Uterus (tissue), 4 donors: Measurements from ENCODE around the gene C14orf119. TPM values are rescaled to one million over a fixed set of nuclear protein-coding genes. Genes with fewer than 3 reads are reported as not detected.
A peak's percentile ranks its signal among the peaks of the same experiment; 100 is the strongest.

Experiments used
- DNase-seq, 2 donors: peaks; one replicate each; pipeline ENCODE4 v3.0.0-alpha.2; 2019 to 2020
- H3K27ac ChIP-seq, 2 donors: fragments of 200-600 bp; sonication (generic); 1 replicate in 1 of 2; 2 replicates in 1 of 2; pipeline ENCODE4 v1.5.1; 2016 to 2018
- H3K27me3 ChIP-seq, 2 donors: fragments of 200-600 bp; sonication (generic); one replicate each; pipeline ENCODE4 v1.5.1; 2018 to 2019; ENCODE audit warnings: control low read depth in 1 of 2
- H3K36me3 ChIP-seq, 2 donors: fragments of 200-600 bp; sonication (generic); one replicate each; pipeline ENCODE4 v1.5.1; 2019; ENCODE audit warnings: control low read depth in 1 of 2
- H3K4me1 ChIP-seq, 2 donors: fragments of 200-600 bp; sonication (generic); one replicate each; pipeline ENCODE4 v1.5.1; 2018 to 2019; ENCODE audit warnings: control low read depth in 1 of 2
- H3K4me3 ChIP-seq, 2 donors: fragments of 200-600 bp; sonication (generic); 1 replicate in 1 of 2; 2 replicates in 1 of 2; pipeline ENCODE4 v1.5.1; 2018 to 2019; ENCODE audit warnings: mild to moderate bottlenecking in 1 of 2
- H3K9me3 ChIP-seq, 2 donors: fragments of 200-600 bp; sonication (generic); one replicate each; pipeline ENCODE4 v1.5.1; 2019; ENCODE audit warnings: control low read depth in 1 of 2
- POLR2A ChIP-seq, 2 donors: fragments of 450-650 bp; IDR thresholded peaks; one replicate each; pipeline ENCODE4 v1.6.1; 2016; ENCODE audit warnings: antibody characterized with exemption in 2 of 2, mild to moderate bottlenecking in 1 of 2, moderate library complexity in 1 of 2
- intact Hi-C: fragments of 100-400 bp; cut with DNase I; formaldehyde crosslinking; loops from one replicate; pipeline ENCODE4 v1.15.1; 2023; ENCODE audit warnings: low total_unique reads
- total RNA-seq, 4 donors: library from RNA; depleted of rRNA in 3 of 4; stranded (reverse); fragments of >200 nt in 3 of 4; gene quantifications; one replicate each; pipeline versions ENCODE4 v1.1.0 to v1.2.4, GENCODE V29; 2014 to 2023
- TF ChIP-seq, protein P1 (sequence below), 4 experiments: fragments of 200-600 bp in 2 of 4; fragments of 450-650 bp in 2 of 4; sonication (generic) in 2 of 4; IDR thresholded peaks; one replicate each; pipeline ENCODE4 v1.5.1; 2016 to 2019; ENCODE audit warnings: antibody characterized with exemption in 4 of 4, mild to moderate bottlenecking in 2 of 4, moderate library complexity in 1 of 4
- donor health status: DM: yes; HTN: yes; CAD: no.

C14orf119 gene
- total RNA-seq, 4 donors from 2014 or later = 12.3 to 41.6 (median 26.7) TPM

DNA sequence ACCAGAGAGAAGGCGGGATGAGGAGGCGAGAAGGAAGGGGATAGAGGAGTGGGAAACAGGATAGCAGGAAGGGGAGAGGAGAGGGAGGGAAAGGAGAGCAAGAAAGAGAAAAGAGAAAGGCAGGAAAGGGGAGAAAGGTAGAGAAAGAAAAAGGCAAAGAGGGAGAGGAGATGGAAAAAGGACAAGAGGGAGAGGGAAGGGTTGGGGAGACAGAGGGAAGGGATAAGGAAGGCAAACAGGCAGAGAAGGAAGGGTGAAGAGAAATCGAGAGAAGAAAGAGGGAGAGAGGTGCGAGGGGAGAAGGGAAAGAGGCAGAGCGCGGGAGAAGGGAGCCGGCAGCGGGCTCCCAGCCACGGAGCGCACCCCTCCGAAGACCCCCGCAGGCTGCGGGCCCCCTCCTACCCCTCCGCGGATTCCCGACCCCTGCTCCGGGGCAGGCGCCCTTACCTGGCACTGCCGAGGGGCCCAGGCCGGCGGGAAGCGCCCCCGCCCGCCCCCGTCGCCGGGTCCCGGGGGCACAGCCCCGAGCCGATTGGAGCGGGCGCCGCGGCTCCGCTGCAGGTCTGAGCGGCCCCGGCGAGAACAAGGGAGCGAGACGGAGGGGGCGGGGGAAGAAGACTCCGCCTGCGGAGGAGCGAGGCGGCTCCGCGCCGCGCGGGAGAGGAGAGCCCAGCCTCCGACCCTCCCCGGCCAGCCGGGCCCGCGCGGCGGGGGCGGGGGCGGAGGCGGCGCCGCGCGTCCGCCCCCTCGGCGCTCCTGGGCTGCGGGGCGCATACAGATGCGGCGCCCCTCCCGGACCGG lies 38.1 kb upstream of the C14orf119 start, which contains the start of gene CDH24:
Gene CDH24, minus strand, starts transcription at position 565 of the 801 bp plus-strand sequence. CDS start 1,787 bp downstream, outside the sequence.
- H3K27me3 ChIP-seq = no peaks in the 10 kb centered on the region
- peak within 1 kb of the TSS; percentile 58 to 65 for H3K4me3 ChIP-seq
- TF ChIP-seq, protein P1, sequence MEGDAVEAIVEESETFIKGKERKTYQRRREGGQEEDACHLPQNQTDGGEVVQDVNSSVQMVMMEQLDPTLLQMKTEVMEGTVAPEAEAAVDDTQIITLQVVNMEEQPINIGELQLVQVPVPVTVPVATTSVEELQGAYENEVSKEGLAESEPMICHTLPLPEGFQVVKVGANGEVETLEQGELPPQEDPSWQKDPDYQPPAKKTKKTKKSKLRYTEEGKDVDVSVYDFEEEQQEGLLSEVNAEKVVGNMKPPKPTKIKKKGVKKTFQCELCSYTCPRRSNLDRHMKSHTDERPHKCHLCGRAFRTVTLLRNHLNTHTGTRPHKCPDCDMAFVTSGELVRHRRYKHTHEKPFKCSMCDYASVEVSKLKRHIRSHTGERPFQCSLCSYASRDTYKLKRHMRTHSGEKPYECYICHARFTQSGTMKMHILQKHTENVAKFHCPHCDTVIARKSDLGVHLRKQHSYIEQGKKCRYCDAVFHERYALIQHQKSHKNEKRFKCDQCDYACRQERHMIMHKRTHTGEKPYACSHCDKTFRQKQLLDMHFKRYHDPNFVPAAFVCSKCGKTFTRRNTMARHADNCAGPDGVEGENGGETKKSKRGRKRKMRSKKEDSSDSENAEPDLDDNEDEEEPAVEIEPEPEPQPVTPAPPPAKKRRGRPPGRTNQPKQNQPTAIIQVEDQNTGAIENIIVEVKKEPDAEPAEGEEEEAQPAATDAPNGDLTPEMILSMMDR (IDR thresholded peaks at IDR 0.05) = no peak
- peak in 1 of 2 donors; percentile 60 for TF ChIP-seq POLR2A (IDR thresholded peaks at IDR 0.05)
- no peaks in the 10 kb centered on the region for H3K9me3 ChIP-seq
- no peaks in the 10 kb centered on the region for H3K36me3 ChIP-seq
- H3K27ac ChIP-seq = peak within 1 kb of the TSS; percentile 86 to 92
- intact Hi-C loops = loop anchor here (5.0 kb wide), 1 partner anchor 70 kb away; no protein-coding TSS in a partner anchor
- H3K4me1 ChIP-seq = no peaks in the 10 kb centered on the region
- peak; percentile 78 to 82 for DNase-seq

DNA sequence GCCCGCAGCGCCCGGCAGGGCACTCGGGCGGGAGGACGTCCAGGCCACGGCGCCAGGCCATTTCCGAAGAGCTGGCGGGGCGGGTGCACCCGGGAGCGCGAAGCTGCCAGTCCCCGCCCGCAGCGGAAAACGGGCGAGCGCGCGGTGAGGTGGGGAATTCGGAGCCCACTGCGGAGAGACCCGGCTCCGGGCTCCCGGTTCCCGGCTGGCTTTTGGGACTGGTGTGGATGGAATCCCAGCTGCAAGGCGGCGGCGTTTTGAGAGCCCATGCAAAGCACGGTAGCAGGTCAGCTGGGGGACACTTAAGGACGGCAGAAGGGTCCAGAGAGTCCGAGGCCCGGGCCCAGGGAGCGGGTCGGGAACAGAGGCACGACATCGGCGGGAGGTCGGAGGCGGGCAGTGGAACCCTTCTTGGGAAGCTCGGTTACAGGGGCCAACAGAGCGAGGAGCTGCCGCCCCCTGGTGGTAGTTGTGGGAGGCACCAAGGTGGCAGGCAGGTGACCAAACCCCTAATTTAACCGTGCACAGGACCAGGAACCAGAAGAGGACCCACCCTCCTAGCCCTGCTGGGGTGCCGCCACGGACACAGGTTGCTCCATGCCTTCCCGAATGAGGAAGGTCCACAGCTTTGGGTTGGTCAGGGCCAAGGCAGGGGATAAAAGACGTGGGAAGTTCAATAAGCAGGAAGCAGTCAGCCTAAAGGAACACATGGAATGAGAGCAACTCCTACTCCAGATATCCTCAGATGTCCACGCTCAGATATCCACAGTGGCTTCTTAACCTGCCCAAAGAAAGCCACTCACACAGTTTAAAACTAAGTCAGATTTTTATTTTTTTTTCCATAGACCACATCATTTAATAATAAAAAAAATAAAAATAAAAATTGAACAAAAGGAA lies 37.3 kb upstream of the C14orf119 start:
- TF ChIP-seq, protein P1 (IDR thresholded peaks at IDR 0.05) = peak; percentile 92 to 97 (median 94)
- TF ChIP-seq POLR2A (IDR thresholded peaks at IDR 0.05) = no peak
- intact Hi-C loops = loop anchor here (5.0 kb wide), 1 partner anchor 71 kb away; no protein-coding TSS in a partner anchor
- peak; percentile 89 for DNase-seq
- H3K4me1 ChIP-seq = no peaks in the 10 kb centered on the region
- H3K27ac ChIP-seq = peak overlapping the region; percentile 86 to 92
- no peaks in the 10 kb centered on the region for H3K36me3 ChIP-seq
- H3K9me3 ChIP-seq = no peaks in the 10 kb centered on the region
- H3K27me3 ChIP-seq = no peaks in the 10 kb centered on the region
- H3K4me3 ChIP-seq = peak overlapping the region; percentile 58 to 65

DNA sequence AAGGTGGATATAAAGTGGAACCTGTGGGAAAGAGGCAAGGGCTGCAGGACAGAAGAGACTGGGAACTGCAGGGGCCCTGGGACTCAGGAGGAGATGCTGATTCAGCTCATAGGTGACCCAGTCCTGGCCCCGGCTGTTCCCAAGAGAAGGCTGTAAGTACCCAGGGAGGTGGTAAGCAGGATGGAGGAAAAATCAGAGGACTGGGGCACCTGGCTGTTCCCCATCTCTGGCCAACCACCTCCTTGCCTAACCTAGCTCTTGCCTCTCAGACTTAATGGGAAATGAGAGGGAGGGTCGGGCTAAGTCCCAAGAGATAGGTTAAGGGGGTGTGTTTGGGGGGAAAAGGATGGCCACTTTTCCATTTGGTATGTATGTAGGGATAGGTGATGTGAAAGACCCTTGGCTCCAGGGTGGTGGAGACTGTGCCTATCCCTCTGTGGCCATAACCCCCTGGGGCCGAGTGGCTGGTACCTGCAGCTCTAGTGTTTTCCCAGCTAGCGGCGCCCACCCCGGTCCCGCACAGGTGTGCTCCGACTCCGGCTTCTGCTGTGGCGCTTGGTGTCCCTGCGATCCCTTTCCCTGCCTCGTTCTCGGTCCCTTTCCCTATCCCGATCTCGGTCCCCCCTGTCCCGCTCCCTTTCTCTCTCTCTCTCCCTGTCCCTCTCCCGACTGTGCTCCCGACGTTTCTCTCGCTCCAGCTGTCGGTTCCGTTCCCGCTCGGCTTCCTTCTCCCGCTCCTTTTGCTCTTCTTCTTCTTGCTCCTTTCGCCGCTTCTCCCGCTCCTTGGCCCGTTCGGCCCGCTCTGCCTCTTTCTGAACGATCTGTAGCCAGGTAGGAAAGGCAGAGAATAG lies 36.4 kb upstream of the C14orf119 start:
- H3K9me3 ChIP-seq = no peaks in the 10 kb centered on the region
- TF ChIP-seq, protein P1 (IDR thresholded peaks at IDR 0.05) = no peak
- TF ChIP-seq POLR2A (IDR thresholded peaks at IDR 0.05) = no peak
- intact Hi-C loops = loop anchor here (5.0 kb wide), 1 partner anchor 72 kb away; no protein-coding TSS in a partner anchor
- H3K4me1 ChIP-seq = no peaks in the 10 kb centered on the region
- DNase-seq = no peak
- H3K27me3 ChIP-seq = no peaks in the 10 kb centered on the region
- no peak overlapping the region for H3K4me3 ChIP-seq
- H3K36me3 ChIP-seq = no peaks in the 10 kb centered on the region
- H3K27ac ChIP-seq = peak overlapping the region in 1 of 2 donors; percentile 92

DNA sequence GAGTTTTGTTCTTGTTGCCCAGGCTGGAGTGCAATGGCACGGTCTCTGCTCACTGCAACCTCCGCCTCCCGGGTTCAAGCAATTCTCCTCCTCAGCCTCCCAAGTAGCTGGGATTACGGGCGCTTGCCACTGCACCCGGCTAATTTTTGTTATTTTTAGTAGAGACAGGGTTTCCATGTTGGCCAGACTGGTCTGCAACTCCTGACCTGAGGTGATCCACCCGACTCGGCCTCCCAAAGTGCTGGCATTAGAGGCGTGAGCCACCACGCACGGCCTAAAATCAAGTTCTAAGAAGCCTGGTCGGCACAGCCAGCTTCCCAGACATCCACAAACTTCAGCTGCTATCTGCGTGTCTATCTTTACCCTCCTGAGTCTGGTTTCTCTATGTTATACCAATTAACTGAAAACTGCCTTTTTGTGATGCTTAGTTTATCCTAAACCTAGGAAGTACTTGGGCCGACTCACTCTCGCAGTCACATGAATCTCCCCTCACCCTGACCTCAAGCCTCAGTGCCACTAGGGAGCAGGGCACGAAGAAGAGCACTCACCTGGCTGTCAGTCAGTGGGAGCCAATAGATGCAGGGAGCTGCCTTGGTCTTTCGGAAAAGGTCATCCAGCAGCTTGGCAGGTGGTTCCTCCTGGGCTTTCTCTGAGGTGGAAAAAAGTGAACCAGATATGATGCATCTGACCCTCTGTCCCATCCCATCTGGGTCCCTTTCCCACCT lies 34.6 kb upstream of the C14orf119 start:
- no peak for DNase-seq
- Histone ChIP-seq H3K9me3 (no peaks in the 10 kb centered on the region), H3K27ac (peak overlapping the region; percentile 44 to 75), H3K4me3 (no peak overlapping the region), H3K4me1 (no peaks in the 10 kb centered on the region), H3K27me3 (no peaks in the 10 kb centered on the region), H3K36me3 (no peaks in the 10 kb centered on the region)
- no peak for TF ChIP-seq POLR2A (IDR thresholded peaks at IDR 0.05)
- TF ChIP-seq, protein P1 (IDR thresholded peaks at IDR 0.05) = no peak
- intact Hi-C loops = no loop called here
